Neural progenitor cell (in vitro differentiated cells): ENCODE data around the gene TLE4.

Experiments
- CTCF ChIP-seq: fragments of 200-600 bp; sonication (generic); IDR thresholded peaks from 2 replicates; pipeline ENCODE4 v1.5.1; 2017; ENCODE audit warnings: antibody characterized with exemption, mild to moderate bottlenecking
- EZH2 ChIP-seq: fragments of 200-600 bp; sonication (generic); IDR thresholded peaks from 2 replicates; pipeline ENCODE4 v1.6.1; 2017; ENCODE audit warnings: antibody characterized with exemption, mild to moderate bottlenecking, moderate library complexity
- EZH2phosphoT487 ChIP-seq: fragments of 200-600 bp; sonication (generic); IDR thresholded peaks from 2 replicates; pipeline ENCODE4 v1.6.1; 2017; ENCODE audit warnings: antibody characterized with exemption

GRCh38 chr9:79694208-79694607 is 122.4 kb downstream of the TLE4 start:
- TF ChIP-seq CTCF (no peak), EZH2phosphoT487 (no peak), EZH2 (no peak)
